ENCODE data around the gene KLHDC8B.

DNA sequence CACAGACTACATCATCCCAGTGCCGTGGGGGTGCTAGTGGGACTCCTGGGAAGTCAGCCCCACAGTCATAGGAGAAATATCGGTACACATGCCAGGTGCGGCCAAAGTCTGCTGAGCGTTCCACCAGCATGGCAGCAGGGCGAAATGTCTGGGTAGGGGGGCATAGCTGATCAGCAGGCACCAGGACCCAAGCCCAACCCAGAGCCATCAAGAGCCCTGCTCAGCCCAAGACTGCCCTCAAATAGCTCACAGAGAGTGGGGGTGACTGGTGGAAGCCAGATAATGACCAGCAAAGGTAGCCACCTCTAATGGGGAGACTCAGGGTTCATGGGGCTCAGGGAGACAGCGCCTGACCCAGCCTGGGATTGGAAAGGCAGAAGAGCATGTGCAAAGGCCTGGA, 39.8 kb upstream of the KLHDC8B start:
- no peak for TF ChIP-seq FOXM1 (IDR thresholded peaks at IDR 0.05; ENCODE audit: borderline replicate concordance)
- TF ChIP-seq BHLHE40 (IDR thresholded peaks at IDR 0.05; ENCODE audit: borderline replicate concordance): no peak
- TF ChIP-seq, protein P1, sequence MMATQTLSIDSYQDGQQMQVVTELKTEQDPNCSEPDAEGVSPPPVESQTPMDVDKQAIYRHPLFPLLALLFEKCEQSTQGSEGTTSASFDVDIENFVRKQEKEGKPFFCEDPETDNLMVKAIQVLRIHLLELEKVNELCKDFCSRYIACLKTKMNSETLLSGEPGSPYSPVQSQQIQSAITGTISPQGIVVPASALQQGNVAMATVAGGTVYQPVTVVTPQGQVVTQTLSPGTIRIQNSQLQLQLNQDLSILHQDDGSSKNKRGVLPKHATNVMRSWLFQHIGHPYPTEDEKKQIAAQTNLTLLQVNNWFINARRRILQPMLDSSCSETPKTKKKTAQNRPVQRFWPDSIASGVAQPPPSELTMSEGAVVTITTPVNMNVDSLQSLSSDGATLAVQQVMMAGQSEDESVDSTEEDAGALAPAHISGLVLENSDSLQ (IDR thresholded peaks at IDR 0.05): no peak
- no peak for TF ChIP-seq SP1 (IDR thresholded peaks at IDR 0.05)
- TF ChIP-seq SUZ12 (IDR thresholded peaks at IDR 0.05): no peak
- no peak for TF ChIP-seq ELF4 (IDR thresholded peaks at IDR 0.05)
- no peak for TF ChIP-seq FOXK2 (IDR thresholded peaks at IDR 0.05)
- no peak for TF ChIP-seq CTBP1 (IDR thresholded peaks at IDR 0.05; ENCODE audit: borderline replicate concordance)
- no peak for TF ChIP-seq ARNT (IDR thresholded peaks at IDR 0.05)
- no peak for TF ChIP-seq ZNF384 (IDR thresholded peaks at IDR 0.05)

Measured in HEK293T (cell line).